HG03378 (cell line): ENCODE data around the gene MYO16.
"Not testable (repeated sequence)": the region's sequence is repeated elsewhere in the genome, so short reads cannot be mapped to it uniquely, and the experiment has no call there.

ENCODE experiments used
- ATAC-seq: cut with Tn5 transposase; IDR thresholded peaks from one replicate; pipeline ENCODE4 v1.9.1; 2021; ENCODE audit warnings: mild to moderate bottlenecking, moderate library complexity; ENCODE audit not compliant: unreplicated experiment

Gene MYO16

DNA sequence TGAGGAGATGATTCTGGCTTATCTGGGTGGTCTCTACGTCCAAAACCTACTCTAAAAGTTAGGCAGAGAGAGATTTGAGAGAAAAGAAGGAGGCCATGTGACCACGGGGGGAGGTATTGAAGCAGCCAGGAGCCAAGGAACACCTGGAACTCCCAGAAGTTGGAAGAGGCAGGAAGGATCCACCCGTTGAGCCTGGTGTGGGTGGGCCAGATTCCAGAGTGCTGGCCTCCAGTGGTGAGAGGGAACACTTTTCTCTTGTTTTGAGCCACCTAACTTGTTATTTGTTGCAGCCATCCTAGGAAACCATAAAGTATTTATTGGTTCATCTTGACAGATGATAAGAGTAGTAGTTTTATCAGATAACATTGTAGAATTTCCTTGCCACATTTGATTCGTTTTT is 396.9 kb downstream of the MYO16 start:
- ATAC-seq: no peak

- ATAC-seq: no peak
Measured at GRCh38 chr13:109028624-109029023, 399.2 kb downstream of the MYO16 start.

- no peak for ATAC-seq
Measured at GRCh38 chr13:109033090-109033489, 403.7 kb downstream of the MYO16 start.

- ATAC-seq: no peak
Measured at GRCh38 chr13:109036078-109036780, 406.8 kb downstream of the MYO16 start.

- ATAC-seq: no peak
Measured at GRCh38 chr13:109043636-109044035, 414.2 kb downstream of the MYO16 start.

- ATAC-seq: no peak
Measured at GRCh38 chr13:109055850-109056249, 426.4 kb downstream of the MYO16 start.

GRCh38 chr13:109058087-109058486 is 428.7 kb downstream of the MYO16 start:
- ATAC-seq: no peak

- ATAC-seq: no peak
Measured at GRCh38 chr13:109072505-109072904, 443.1 kb downstream of the MYO16 start.

GRCh38 chr13:109074436-109074835 is 445.0 kb downstream of the MYO16 start:
- no peak for ATAC-seq

GRCh38 chr13:109074853-109075252 is 445.4 kb downstream of the MYO16 start:
- no peak for ATAC-seq

GRCh38 chr13:109087916-109088623 is 458.7 kb downstream of the MYO16 start:
- no peak for ATAC-seq

DNA sequence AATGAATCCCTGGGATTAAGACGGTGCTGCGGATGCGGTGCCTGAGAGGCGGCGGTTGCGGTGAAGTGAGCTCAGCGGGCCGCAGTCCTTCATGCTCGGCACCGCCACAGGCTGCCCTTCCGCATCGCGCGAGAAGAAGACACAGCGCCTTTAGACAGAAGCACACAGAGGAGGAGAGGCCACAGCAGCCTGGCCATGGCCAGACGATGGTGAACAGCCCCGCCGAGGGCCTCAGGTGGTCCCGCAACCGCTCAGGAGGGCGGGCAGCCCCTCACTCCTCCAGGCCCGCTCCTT is 459.2 kb downstream of the MYO16 start:
- ATAC-seq: no peak

DNA sequence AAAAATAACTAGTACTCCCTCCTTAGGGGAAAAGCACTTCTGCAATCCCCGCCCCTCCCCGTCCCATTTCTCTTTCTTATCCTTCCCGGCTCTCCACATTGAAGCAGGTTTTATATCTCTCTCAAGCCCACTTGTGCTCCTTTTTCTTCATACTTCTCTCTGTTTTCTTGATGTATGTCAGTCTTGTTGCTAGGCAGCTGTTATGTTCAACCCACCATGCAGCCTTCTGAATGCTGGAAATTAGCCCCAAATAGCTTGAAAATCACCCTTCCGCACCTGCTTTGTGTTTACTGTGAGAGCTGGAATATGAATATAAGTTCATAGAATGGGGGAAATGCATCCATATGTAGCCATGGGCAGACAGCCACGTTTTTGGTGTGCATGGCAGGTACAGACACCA is 461.4 kb downstream of the MYO16 start:
- ATAC-seq: no peak

- no peak for ATAC-seq
Measured at GRCh38 chr13:109091249-109091648, 461.8 kb downstream of the MYO16 start.

- ATAC-seq: not testable (repeated sequence)
Measured at GRCh38 chr13:109092186-109092585, 462.8 kb downstream of the MYO16 start.

DNA sequence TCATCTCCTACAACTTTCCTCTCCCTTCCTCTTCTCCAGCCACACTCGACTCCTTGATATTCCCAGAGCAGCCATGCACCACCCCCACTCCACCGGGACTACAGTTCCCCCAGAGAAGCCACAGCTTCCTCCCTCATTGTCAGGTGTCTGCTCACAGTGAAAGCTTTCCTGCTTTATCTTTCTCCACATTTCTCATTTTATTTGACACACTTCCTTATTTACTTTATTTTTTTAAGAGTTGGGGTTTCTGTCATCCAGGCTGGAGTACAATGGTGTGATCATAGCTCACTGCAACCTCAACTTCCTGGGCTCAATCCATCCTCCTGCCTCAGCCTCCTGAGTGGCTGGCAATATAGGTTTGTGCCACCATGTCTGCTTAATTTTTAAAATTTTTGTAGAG is 464.6 kb downstream of the MYO16 start:
- ATAC-seq: no peak

DNA sequence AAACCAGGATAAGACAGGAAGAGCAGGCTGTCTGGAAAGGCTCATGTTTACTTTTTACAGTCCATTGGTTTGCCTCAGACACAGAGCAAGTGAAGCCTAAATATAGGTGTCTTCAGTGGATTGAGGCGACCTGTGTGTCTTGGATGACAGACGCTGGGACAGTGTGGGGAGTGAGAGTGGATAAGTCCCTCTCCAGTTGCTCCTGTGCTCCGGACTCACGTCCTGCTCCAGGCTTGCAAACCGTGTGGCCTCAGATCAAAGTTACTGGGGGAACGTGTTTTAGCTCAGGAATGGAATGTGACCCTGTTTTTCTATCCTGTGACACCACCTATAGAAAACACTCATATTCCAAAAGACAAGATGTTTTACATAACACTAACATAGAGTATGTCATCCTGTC is 465.7 kb downstream of the MYO16 start:
- ATAC-seq: no peak

- ATAC-seq: no peak
Measured at GRCh38 chr13:109096101-109096500, 466.7 kb downstream of the MYO16 start.

DNA sequence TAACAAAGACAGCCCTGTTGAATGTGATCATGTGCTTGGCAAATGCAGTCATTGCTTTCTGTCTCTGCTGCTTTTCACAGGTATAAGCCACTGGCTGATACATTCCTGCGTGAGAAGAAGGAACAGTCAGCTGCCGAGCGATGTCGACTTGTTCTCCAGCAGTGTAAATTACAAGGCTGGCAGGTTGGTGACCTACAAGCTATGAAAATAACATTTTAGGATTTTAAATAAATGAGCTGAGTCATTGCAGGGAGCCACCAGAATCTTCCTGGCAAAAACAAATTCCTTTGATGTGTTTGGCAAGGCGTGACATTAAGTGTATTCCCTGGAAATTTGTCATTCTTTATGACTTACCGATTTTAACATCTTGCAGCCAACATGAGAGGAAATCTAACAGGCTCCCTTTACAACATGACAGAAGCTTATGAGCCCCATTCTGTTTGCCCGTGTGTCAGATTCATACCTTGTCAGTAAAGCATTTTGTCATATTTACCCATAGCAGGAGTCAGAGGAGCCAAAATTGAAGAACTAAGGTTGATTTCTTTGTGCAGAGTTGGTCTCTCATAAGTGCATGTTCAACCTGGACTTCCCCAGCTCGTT is 471.4 kb downstream of the MYO16 start:
- ATAC-seq: no peak

GRCh38 chr13:109101550-109102144 is 472.2 kb downstream of the MYO16 start:
- ATAC-seq: no peak

- no peak for ATAC-seq
Measured at GRCh38 chr13:109105899-109106298, 476.5 kb downstream of the MYO16 start.

DNA sequence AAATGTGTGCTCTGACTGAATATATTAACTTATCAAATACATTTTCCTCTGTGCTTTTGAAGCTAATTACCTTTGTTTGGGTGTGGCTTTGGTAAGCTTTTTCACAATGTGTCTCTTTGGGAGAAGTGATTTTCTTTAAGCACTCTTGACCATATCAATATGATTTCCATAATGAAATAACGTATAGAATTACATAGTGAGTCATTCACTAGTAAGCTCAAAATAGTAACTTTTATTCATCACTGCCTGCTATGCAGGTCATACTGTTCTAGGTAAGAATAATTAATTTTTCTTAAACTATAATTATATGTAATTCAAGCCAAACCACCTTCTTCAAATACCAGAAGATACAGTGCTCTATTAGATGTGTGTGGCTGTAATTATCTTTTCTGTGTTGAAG is 480.7 kb downstream of the MYO16 start:
- no peak for ATAC-seq
